Epithelial cell of umbilical artery (primary cell): Measurements from ENCODE around the gene TXLNA. TPM values are rescaled to one million over a fixed set of nuclear protein-coding genes. Genes with fewer than 3 reads are reported as not detected.

ENCODE experiments used
- total RNA-seq: library from RNA; depleted of rRNA; stranded (reverse); fragments of >200 nt; gene quantifications from 2 replicates; pipeline ENCODE4 v1.2.3, GENCODE V29; 2014

The TXLNA gene
- 60.7 and 83.4 TPM in 2 replicates for total RNA-seq

GRCh38 chr1:32179443-32180185, at the start of gene TXLNA:
Gene TXLNA (plus strand): TSS chr1:32179675. CDS start chr1:32180346, 671 bp downstream.

GRCh38 chr1:32200226-32201010, 20.9 kb downstream of the TXLNA start, which contains the start of gene CCDC28B:
Gene CCDC28B (plus strand): TSS chr1:32200595. CDS start chr1:32201936, 1,341 bp downstream.

GRCh38 chr1:32205401-32206370, 26.2 kb downstream of the TXLNA start, which contains the start of gene IQCC:
Gene IQCC (plus strand): TSS chr1:32205671. CDS start chr1:32205682, 11 bp downstream.

GRCh38 chr1:32208891-32209328, 29.4 kb downstream of the TXLNA start, which contains the start of gene DCDC2B:
Gene DCDC2B (plus strand): TSS chr1:32209089. CDS start chr1:32209094, 5 bp downstream.

GRCh38 chr1:32221980-32222755, 42.7 kb downstream of the TXLNA start, which contains the start of the genes EIF3I and TMEM234:
Gene EIF3I (plus strand): TSS chr1:32222407. CDS start chr1:32222442, 35 bp downstream.
Gene TMEM234 (minus strand): TSS chr1:32222353. CDS start chr1:32222322, 31 bp downstream.

GRCh38 chr1:32246888-32247273, 67.4 kb downstream of the TXLNA start, which contains the start of gene FAM167B:
Gene FAM167B (plus strand): TSS chr1:32247222. CDS start chr1:32247422, 200 bp downstream.

Other genes starting within 250 kb of the TXLNA start
- gene PTP4A2, start 241.3 kb upstream of the TXLNA start, total RNA-seq = 206 and 269 TPM in 2 replicates
- gene KHDRBS1, start 165.8 kb upstream of the TXLNA start, total RNA-seq = 68.2 and 71.4 TPM in 2 replicates
- 8.4 and 9.1 TPM in 2 replicates for gene TMEM39B, start 106.7 kb upstream of the TXLNA start, total RNA-seq
- 30.2 and 38.0 TPM in 2 replicates for gene KPNA6, start 71.6 kb upstream of the TXLNA start, total RNA-seq
- gene CCDC28B, start 20.9 kb downstream of the TXLNA start, total RNA-seq = 16.7 and 25.3 TPM in 2 replicates
- gene IQCC, start 26.0 kb downstream of the TXLNA start, total RNA-seq = 1.3 and 2.0 TPM in 2 replicates
- gene DCDC2B, start 29.4 kb downstream of the TXLNA start, total RNA-seq = not detected in 2 replicates
- gene TMEM234, start 42.7 kb downstream of the TXLNA start, total RNA-seq = 9.1 and 11.1 TPM in 2 replicates
- gene EIF3I, start 42.7 kb downstream of the TXLNA start, total RNA-seq = 393 and 395 TPM in 2 replicates
- gene FAM167B, start 67.5 kb downstream of the TXLNA start, total RNA-seq = 0.97 and 3.6 TPM in 2 replicates
- gene LCK, start 71.6 kb downstream of the TXLNA start, total RNA-seq = 0.32 TPM in 1 of 2 replicates, not detected in the other
- gene HDAC1, start 112.4 kb downstream of the TXLNA start, total RNA-seq = 89.6 and 124 TPM in 2 replicates
- gene MARCKSL1, start 156.6 kb downstream of the TXLNA start, total RNA-seq = 56.1 and 67.2 TPM in 2 replicates
- 0.32 and 0.61 TPM in 2 replicates for gene FAM229A, start 182.8 kb downstream of the TXLNA start, total RNA-seq
- not detected in 2 replicates for gene TSSK3, start 182.9 kb downstream of the TXLNA start, total RNA-seq
- gene BSDC1, start 214.8 kb downstream of the TXLNA start, total RNA-seq = 46.1 and 63.7 TPM in 2 replicates